Activated T-cell treated with anti-CD3 and anti-CD28 coated beads for 24 hours (primary cell): ENCODE results near the gene ZNF273.

Experiments
- DNase-seq: peaks from one replicate; pipeline ENCODE4 v3.0.0-alpha.2; 2020; ENCODE audit warnings: low read depth

ZNF273 gene

GRCh38 chr7:64876792-64877713, 26.0 kb upstream of the ZNF273 start:
- peak; percentile 67 for DNase-seq

GRCh38 chr7:64877714-64878610, 25.1 kb upstream of the ZNF273 start:
- no peak for DNase-seq

- DNase-seq: no peak
Observed at GRCh38 chr7:64878684-64879083, 24.4 kb upstream of the ZNF273 start.

- no peak for DNase-seq
Observed at GRCh38 chr7:64879086-64879730, 23.9 kb upstream of the ZNF273 start.

GRCh38 chr7:64879800-64880199, 23.3 kb upstream of the ZNF273 start:
- no peak for DNase-seq

GRCh38 chr7:64880322-64881297, 22.5 kb upstream of the ZNF273 start:
- DNase-seq: no peak

GRCh38 chr7:64881461-64882287, 21.4 kb upstream of the ZNF273 start:
- no peak for DNase-seq

GRCh38 chr7:64882341-64883112, 20.5 kb upstream of the ZNF273 start:
- DNase-seq: peak; percentile 33

- no peak for DNase-seq
Observed at GRCh38 chr7:64883113-64883905, 19.8 kb upstream of the ZNF273 start.

GRCh38 chr7:64884085-64884912, 18.8 kb upstream of the ZNF273 start:
- no peak for DNase-seq

GRCh38 chr7:64884913-64885370, 18.1 kb upstream of the ZNF273 start:
- DNase-seq: no peak

- no peak for DNase-seq
Observed at GRCh38 chr7:64885520-64886240, 17.4 kb upstream of the ZNF273 start.

- DNase-seq: no peak
Observed at GRCh38 chr7:64886956-64887545, 16.0 kb upstream of the ZNF273 start.

GRCh38 chr7:64887756-64888508, 15.1 kb upstream of the ZNF273 start:
- DNase-seq: no peak

- DNase-seq: no peak
Observed at GRCh38 chr7:64888561-64888900, 14.5 kb upstream of the ZNF273 start.
